IMR-90 (cell line): ENCODE measurements around the gene KANK3. TPM values are rescaled to one million over a fixed set of nuclear protein-coding genes. Genes with fewer than 3 reads are reported as not detected.

Experiments
- ATAC-seq: fragments of 200-7000 bp; cut with Tn5 transposase; 2 replicates; pipeline ENCODE4 v1.9.1; 2020; ENCODE audit warnings: low read depth, mild to moderate bottlenecking, moderate library complexity
- BruUV-seq: library from RNA; stranded (reverse); fragments of 400-500 nt; replicated peaks from 2 replicates; lab custom pipeline; 2021; lab: Mats Ljungman, UMichigan
- CTCF ChIA-PET: fragments of 300-600 bp; formaldehyde crosslinking; extraction: SDS; loops from one replicate; lab custom pipeline; 2021; ENCODE audit warnings: antibody characterized with exemption; lab: Yijun Ruan, JAX
- POLR2A ChIA-PET: fragments of 300-600 bp; sonication (Branson Sonifier 250); formaldehyde crosslinking; loops from one replicate; lab custom pipeline; 2022; ENCODE audit warnings: antibody characterized with exemption; ENCODE audit not compliant: unreplicated experiment; lab: Charles Lee
- DNase-seq: peaks from one replicate; pipeline ENCODE4 v3.0.0; 2013
- H2AFZ ChIP-seq: replicated peaks from 2 replicates; pipeline ENCODE3; 2013; ENCODE audit warnings: low read length, mild to moderate bottlenecking; ENCODE audit not compliant: poor library complexity
- H2AK5ac ChIP-seq: 2 replicates; pipeline ENCODE4 v1.6.1; 2013; ENCODE audit warnings: low read depth, low read length, inconsistent platforms
- H2AK9ac ChIP-seq: replicated peaks from 2 replicates; pipeline ENCODE3; 2013; ENCODE audit warnings: mild to moderate bottlenecking, low read depth, low read length, moderate library complexity; ENCODE audit not compliant: poor library complexity
- H2BK120ac ChIP-seq: 2 replicates; pipeline ENCODE4 v1.6.1; 2013; ENCODE audit warnings: low read depth, low read length, inconsistent platforms
- H2BK15ac ChIP-seq: 3 replicates; pipeline ENCODE4 v1.6.1; 2013; ENCODE audit warnings: low read depth, low read length, inconsistent platforms
- H2BK20ac ChIP-seq: 2 replicates; pipeline ENCODE4 v1.6.1; 2013; ENCODE audit warnings: low read depth, mild to moderate bottlenecking, inconsistent platforms, low read length, moderate library complexity
- H2BK5ac ChIP-seq: 2 replicates; pipeline ENCODE4 v1.6.1; 2013; ENCODE audit warnings: mild to moderate bottlenecking, low read depth, low read length, inconsistent platforms; ENCODE audit not compliant: poor library complexity, severe bottlenecking
- H3K14ac ChIP-seq: replicated peaks from 2 replicates; pipeline ENCODE4 v1.6.1; 2013; ENCODE audit warnings: low read depth, low read length, inconsistent platforms
- H3K18ac ChIP-seq: 2 replicates; pipeline ENCODE4 v1.6.1; 2013; ENCODE audit warnings: low read depth, low read length, control low read depth
- H3K23ac ChIP-seq: 2 replicates; pipeline ENCODE4 v1.6.1; 2013; ENCODE audit warnings: low read depth, low read length, inconsistent platforms
- H3K27ac ChIP-seq: 2 replicates; pipeline ENCODE4 v1.5.1; 2013; ENCODE audit warnings: mild to moderate bottlenecking, control low read depth, low read length; ENCODE audit not compliant: insufficient read depth
- H3K27me3 ChIP-seq: 2 replicates; pipeline ENCODE4 v1.6.1; 2013; ENCODE audit warnings: low read length; ENCODE audit not compliant: control insufficient read depth, insufficient read depth
- H3K36me3 ChIP-seq: 2 replicates; pipeline ENCODE4 v1.6.1; 2013; ENCODE audit warnings: low read length, mixed read lengths; ENCODE audit not compliant: control insufficient read depth, insufficient read depth
- H3K4ac ChIP-seq: 2 replicates; pipeline ENCODE4 v1.6.1; 2013; ENCODE audit warnings: low read depth, low read length, inconsistent platforms
- H3K4me1 ChIP-seq: 2 replicates; pipeline ENCODE4 v1.6.1; 2013; ENCODE audit warnings: low read length, mixed read lengths; ENCODE audit not compliant: control insufficient read depth, insufficient read depth
- H3K4me2 ChIP-seq: 2 replicates; pipeline ENCODE4 v1.6.1; 2013; ENCODE audit warnings: low read depth, mild to moderate bottlenecking, control low read depth, low read length, moderate library complexity
- H3K4me3 ChIP-seq: 2 replicates; pipeline ENCODE4 v1.5.1; 2013; ENCODE audit warnings: low read depth, mild to moderate bottlenecking, control low read depth, low read length, moderate library complexity; ENCODE audit not compliant: insufficient read depth
- H3K56ac ChIP-seq: 2 replicates; pipeline ENCODE4 v1.6.1; 2013; ENCODE audit warnings: low read length, inconsistent platforms; ENCODE audit not compliant: insufficient read depth; ENCODE audit errors: extremely low read depth
- H3K79me1 ChIP-seq, 2 experiments: 2 replicates each; pipeline ENCODE4 v1.6.1; 2013; ENCODE audit warnings: low read length in 2 of 2, inconsistent platforms in 1 of 2, low read depth in 1 of 2
- H3K9ac ChIP-seq: 2 replicates; pipeline ENCODE4 v1.6.1; 2013; ENCODE audit warnings: low read depth, low read length, control low read depth
- H3K9me1 ChIP-seq: 2 replicates; pipeline ENCODE4 v1.6.1; 2013; ENCODE audit warnings: low read length, inconsistent platforms; ENCODE audit not compliant: insufficient read depth
- H3K9me3 ChIP-seq: 2 replicates; pipeline ENCODE4 v1.6.1; 2013; ENCODE audit warnings: low read length; ENCODE audit not compliant: control insufficient read depth, insufficient read depth
- H4K20me1 ChIP-seq: 2 replicates; pipeline ENCODE4 v1.6.1; 2013; ENCODE audit warnings: low read length, inconsistent platforms; ENCODE audit not compliant: insufficient read depth
- H4K5ac ChIP-seq: 2 replicates; pipeline ENCODE4 v1.6.1; 2013; ENCODE audit warnings: mild to moderate bottlenecking, low read depth, low read length, control low read depth
- H4K8ac ChIP-seq, 2 experiments: 2 replicates each; pipeline ENCODE4 v1.6.1; 2013; ENCODE audit warnings: low read depth in 2 of 2, low read length in 2 of 2, control low read depth in 1 of 2, inconsistent platforms in 1 of 2
- H4K91ac ChIP-seq: 2 replicates; pipeline ENCODE4 v1.6.1; 2013; ENCODE audit warnings: low read depth, low read length, inconsistent platforms; ENCODE audit not compliant: insufficient read depth
- RAD21 ChIP-seq: IDR thresholded peaks from 2 replicates; pipeline ENCODE4 v1.6.1; 2012; ENCODE audit warnings: low read length, improper control_type of control experiment
- SMC3 ChIP-seq: fragments of 150-350 bp; IDR thresholded peaks from 2 replicates; pipeline ENCODE4 v1.6.1; 2016; ENCODE audit warnings: low read depth, mild to moderate bottlenecking, antibody characterized with exemption, low read length, moderate library complexity
- WGBS, 2 experiments: methylation state at CpG; one replicate each; pipeline versions ENCODE4 v1.1.5 to v1.1.7; 2013; ENCODE audit warnings: missing lambda C conversion rate in 2 of 2; ENCODE audit not compliant: insufficient read length in 1 of 2; ENCODE audit errors: extremely low coverage in 2 of 2; 5-methylcytosine and 5-hydroxymethylcytosine counted together
- dilution Hi-C: fragments of 300-500 bp; cut with HindIII; formaldehyde crosslinking; loops from one replicate; pipeline ENCODE4 v1.14.3; 2018; ENCODE audit warnings: low sequenced_read_pairs; ENCODE audit not compliant: unreplicated experiment
- in situ Hi-C: fragments of 300-500 bp; cut with MboI; formaldehyde crosslinking; loops from 3 replicates; pipeline ENCODE4 v1.14.3; 2019; ENCODE audit warnings: low sequenced_read_pairs, inconsistent platforms, mixed read lengths
- intact Hi-C: fragments of 100-400 bp; cut with micrococcal nuclease; formaldehyde crosslinking; loops from 2 replicates; pipeline ENCODE4 v1.10.0; 2022
- polyA plus RNA-seq, 3 experiments: library from polyadenylated mRNA; depleted of rRNA; stranded (reverse); fragments of >200 nt; gene quantifications; 2 replicates each; pipeline ENCODE4 v1.2.3, GENCODE V29; 2012; ENCODE audit warnings: low replicate concordance in 1 of 3
- total RNA-seq: library from RNA; depleted of rRNA; stranded (reverse); fragments of >200 nt; gene quantifications from 2 replicates; pipeline ENCODE4 v1.2.3, GENCODE V29; 2012
- TF ChIP-seq, protein P1 (sequence below): conservative IDR thresholded peaks from 2 replicates; pipeline ENCODE4 v1.5.1; 2012; ENCODE audit warnings: mild to moderate bottlenecking, low read depth, low read length, improper control_type of control experiment

The KANK3 gene
- total and polyA plus RNA-seq, 2 of the 4 experiments (the other 2 are of a cell fraction): 0.07 TPM; not detected in 1

DNA sequence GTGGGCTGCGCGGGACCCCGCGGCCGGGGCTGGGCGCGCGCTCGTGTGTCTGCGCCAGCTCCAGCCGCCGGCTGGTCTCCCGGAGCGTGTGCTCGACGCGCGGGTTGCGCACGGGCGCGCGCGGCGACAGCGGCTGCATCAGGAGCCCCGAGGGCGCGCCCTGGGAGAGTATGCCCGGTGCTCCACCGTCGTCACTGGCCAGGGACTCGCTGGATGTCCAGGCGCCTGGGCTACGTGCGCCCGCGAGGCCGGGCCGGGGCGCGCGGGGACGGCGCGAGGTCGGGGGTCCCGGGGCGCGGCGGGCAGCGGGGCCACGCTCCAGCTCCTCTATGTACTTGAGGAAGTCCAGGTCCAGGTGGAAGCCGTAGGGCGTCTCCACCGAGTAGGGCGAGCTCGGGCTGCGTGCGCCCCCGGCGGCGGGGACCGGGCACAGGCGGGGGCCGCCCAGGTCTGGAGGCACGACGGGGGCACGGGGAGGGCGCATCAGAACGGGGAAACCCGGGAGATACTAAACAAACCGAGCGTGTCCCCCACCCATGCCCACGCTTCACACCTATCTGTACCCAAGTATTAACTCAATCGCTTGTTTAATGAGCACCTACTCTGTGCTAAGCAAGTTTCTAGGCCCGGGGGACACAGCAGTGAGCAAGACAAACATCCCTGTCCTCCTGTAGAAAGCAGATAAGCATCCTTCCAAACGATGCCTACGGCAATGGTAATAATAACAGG lies 7.6 kb downstream of the KANK3 start:
- Histone ChIP-seq H4K5ac (no peak overlapping the region), H3K9me3 (no peaks in the 10 kb centered on the region), H4K91ac (no peak overlapping the region), H3K9ac (no peak overlapping the region), H2AK5ac (no peak overlapping the region), H3K27me3 (peaks cover 46% of the 10 kb centered on the region), H3K4me1 (peaks cover 2% of the 10 kb centered on the region; the same call in 1 of the 2 replicates), H4K20me1 (no peaks in the 10 kb centered on the region), H3K27ac (no peak overlapping the region), H3K36me3 (no peaks in the 10 kb centered on the region), H2AK9ac (no peak overlapping the region), H3K56ac (no peak overlapping the region), H3K79me1 (no peaks in the 10 kb centered on the region), H3K4me2 (peak overlapping the region; percentile 57), H3K9me1 (no peaks in the 10 kb centered on the region), H3K4ac (no peak overlapping the region), H2BK20ac (no peak overlapping the region), H2AFZ (peak overlapping the region; percentile 72), H3K4me3 (peak overlapping the region; percentile 40), H2BK15ac (no peak overlapping the region), H2BK120ac (no peak overlapping the region), H2BK5ac (no peak overlapping the region), H3K18ac (no peak overlapping the region), H4K8ac (no peak overlapping the region), H3K14ac (no peak overlapping the region), H3K23ac (no peak overlapping the region)
- TF ChIP-seq SMC3: no peak
- TF ChIP-seq, protein P1, sequence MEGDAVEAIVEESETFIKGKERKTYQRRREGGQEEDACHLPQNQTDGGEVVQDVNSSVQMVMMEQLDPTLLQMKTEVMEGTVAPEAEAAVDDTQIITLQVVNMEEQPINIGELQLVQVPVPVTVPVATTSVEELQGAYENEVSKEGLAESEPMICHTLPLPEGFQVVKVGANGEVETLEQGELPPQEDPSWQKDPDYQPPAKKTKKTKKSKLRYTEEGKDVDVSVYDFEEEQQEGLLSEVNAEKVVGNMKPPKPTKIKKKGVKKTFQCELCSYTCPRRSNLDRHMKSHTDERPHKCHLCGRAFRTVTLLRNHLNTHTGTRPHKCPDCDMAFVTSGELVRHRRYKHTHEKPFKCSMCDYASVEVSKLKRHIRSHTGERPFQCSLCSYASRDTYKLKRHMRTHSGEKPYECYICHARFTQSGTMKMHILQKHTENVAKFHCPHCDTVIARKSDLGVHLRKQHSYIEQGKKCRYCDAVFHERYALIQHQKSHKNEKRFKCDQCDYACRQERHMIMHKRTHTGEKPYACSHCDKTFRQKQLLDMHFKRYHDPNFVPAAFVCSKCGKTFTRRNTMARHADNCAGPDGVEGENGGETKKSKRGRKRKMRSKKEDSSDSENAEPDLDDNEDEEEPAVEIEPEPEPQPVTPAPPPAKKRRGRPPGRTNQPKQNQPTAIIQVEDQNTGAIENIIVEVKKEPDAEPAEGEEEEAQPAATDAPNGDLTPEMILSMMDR: 0 out of 2 replicates have a peak, but pooled peaks have one; percentile 3
- TF ChIP-seq RAD21: no peak
- ATAC-seq (no peak; the same call in 1 of the 2 replicates), DNase-seq (no peak)
- ChIA-PET CTCF (interaction anchor here (1.1 kb wide), 1 partner anchor 144 kb away, joined by 3 read pairs; no protein-coding TSS in a partner anchor), POLR2A (no interaction called here)
- WGBS, 2 experiments: 2% methylated on average over 39 of the region's 79 CpGs; no CpG with 5 or more reads in 1 of the 2 experiments
- in situ Hi-C loops (no loop called here), intact Hi-C loops (no loop called here), dilution Hi-C loops (no loop called here)
- BruUV-seq: no TSS peak
